ENCODE data around the gene EQTN.

EQTN gene

GRCh38 chr9:27282269-27282668 lies 14.7 kb downstream of the EQTN start:
- TF ChIP-seq CTCF (IDR thresholded peaks at IDR 0.05; ENCODE audit: extremely low read depth, insufficient read depth, missing control alignments) = no peak
- DNase-seq (ENCODE audit: low spot score) = no peak
- in situ Hi-C loops (cut with MboI; ENCODE audit: low pct_unique_long_range_greater_than_20kb, low sequenced_read_pairs, unreplicated experiment) = loop anchor here (25.0 kb wide), 1 partner anchor 245 kb away; no protein-coding TSS in a partner anchor

- TF ChIP-seq CTCF (IDR thresholded peaks at IDR 0.05; ENCODE audit: extremely low read depth, insufficient read depth, missing control alignments) = no peak
- DNase-seq (ENCODE audit: low spot score) = no peak
- in situ Hi-C loops (cut with MboI; ENCODE audit: low pct_unique_long_range_greater_than_20kb, low sequenced_read_pairs, unreplicated experiment) = loop anchor here (25.0 kb wide), 1 partner anchor 244 kb away; no protein-coding TSS in a partner anchor
Observed at GRCh38 chr9:27280860-27281259, 16.1 kb downstream of the EQTN start.

GRCh38 chr9:27280249-27280648 lies 16.7 kb downstream of the EQTN start:
- in situ Hi-C loops (cut with MboI; ENCODE audit: low pct_unique_long_range_greater_than_20kb, low sequenced_read_pairs, unreplicated experiment) = loop anchor here (25.0 kb wide), 1 partner anchor 243 kb away; no protein-coding TSS in a partner anchor
- DNase-seq (ENCODE audit: low spot score) = no peak

GRCh38 chr9:27279611-27280010 lies 17.3 kb downstream of the EQTN start:
- in situ Hi-C loops (cut with MboI; ENCODE audit: low pct_unique_long_range_greater_than_20kb, low sequenced_read_pairs, unreplicated experiment) = loop anchor here (25.0 kb wide), 1 partner anchor 242 kb away; no protein-coding TSS in a partner anchor
- no peak for DNase-seq (ENCODE audit: low spot score)
- no peak for TF ChIP-seq CTCF (IDR thresholded peaks at IDR 0.05; ENCODE audit: extremely low read depth, insufficient read depth, missing control alignments)

More at GRCh38 chr9:27280249-27280648, 16.7 kb downstream of the EQTN start:
- no peak for TF ChIP-seq CTCF (IDR thresholded peaks at IDR 0.05; ENCODE audit: extremely low read depth, insufficient read depth, missing control alignments)

- no peak for TF ChIP-seq CTCF (IDR thresholded peaks at IDR 0.05; ENCODE audit: extremely low read depth, insufficient read depth, missing control alignments)
- in situ Hi-C loops (cut with MboI; ENCODE audit: low pct_unique_long_range_greater_than_20kb, low sequenced_read_pairs, unreplicated experiment) = loop anchor here (25.0 kb wide), 1 partner anchor 241 kb away; no protein-coding TSS in a partner anchor
- no peak for DNase-seq (ENCODE audit: low spot score)
Observed at GRCh38 chr9:27278374-27278773, 18.6 kb downstream of the EQTN start.

- in situ Hi-C loops (cut with MboI; ENCODE audit: low pct_unique_long_range_greater_than_20kb, low sequenced_read_pairs, unreplicated experiment) = loop anchor here (25.0 kb wide), 1 partner anchor 239 kb away; no protein-coding TSS in a partner anchor
- TF ChIP-seq CTCF (IDR thresholded peaks at IDR 0.05; ENCODE audit: extremely low read depth, insufficient read depth, missing control alignments) = peak; percentile 72
- DNase-seq (ENCODE audit: low spot score) = peak; percentile 56
Observed at GRCh38 chr9:27276193-27277030, 20.5 kb downstream of the EQTN start.

All from GM13977 (cell line).